GM21528 (cell line): ENCODE measurements around the gene SET.

Source experiments
- ATAC-seq: cut with Tn5 transposase; IDR thresholded peaks from one replicate; pipeline ENCODE4 v1.9.1; 2021; ENCODE audit warnings: mild to moderate bottlenecking, moderate library complexity; ENCODE audit not compliant: unreplicated experiment, low FRiP score

SET gene

GRCh38 chr9:128724744-128725211 is 35.8 kb downstream of the SET start:
- peak; percentile 10 for ATAC-seq

GRCh38 chr9:128727640-128728248 is 38.7 kb downstream of the SET start:
- ATAC-seq, result no peak

GRCh38 chr9:128728298-128728697 is 39.3 kb downstream of the SET start:
- ATAC-seq, result no peak

GRCh38 chr9:128729302-128729701 is 40.3 kb downstream of the SET start:
- no peak for ATAC-seq

- ATAC-seq, result no peak
Measured at GRCh38 chr9:128729766-128730517, 40.9 kb downstream of the SET start.

GRCh38 chr9:128731093-128731492 is 42.1 kb downstream of the SET start:
- ATAC-seq, result no peak

GRCh38 chr9:128731691-128732090 is 42.7 kb downstream of the SET start:
- ATAC-seq, result no peak

- ATAC-seq, result no peak
Measured at GRCh38 chr9:128732576-128732975, 43.6 kb downstream of the SET start.

- ATAC-seq, result no peak
Measured at GRCh38 chr9:128733256-128733655, 44.2 kb downstream of the SET start.

GRCh38 chr9:128735373-128735772 is 46.4 kb downstream of the SET start:
- no peak for ATAC-seq

- ATAC-seq, result no peak
Measured at GRCh38 chr9:128742401-128742800, 53.4 kb downstream of the SET start.

GRCh38 chr9:128743421-128743820 is 54.4 kb downstream of the SET start:
- no peak for ATAC-seq
